NCI-H1105 treated with DMSO at 0.1 percent for 48 hours (cell line): ENCODE results near the gene MORF4L2.

Experiments used
- DNase-seq: peaks from one replicate; lab custom pipeline; 2025; lab: John Stamatoyannopoulos, UW

Gene MORF4L2

GRCh38 chrX:103686199-103687072 lies at the start of gene MORF4L2:
Gene MORF4L2 (minus strand): TSS chrX:103686699. CDS start chrX:103677027, 9,672 bp downstream.
- DNase-seq: peak; percentile 96

GRCh38 chrX:103734125-103734760 lies 47.7 kb upstream of the MORF4L2 start:
- peak; percentile 38 for DNase-seq

- no peak for DNase-seq
Observed at GRCh38 chrX:103733017-103733416, 46.5 kb upstream of the MORF4L2 start.

GRCh38 chrX:103730796-103731493 lies 44.4 kb upstream of the MORF4L2 start:
- DNase-seq: no peak

- no peak for DNase-seq
Observed at GRCh38 chrX:103730147-103730795, 43.8 kb upstream of the MORF4L2 start.

- DNase-seq: no peak
Observed at GRCh38 chrX:103729015-103729414, 42.5 kb upstream of the MORF4L2 start.

- no peak for DNase-seq
Observed at GRCh38 chrX:103727115-103727514, 40.6 kb upstream of the MORF4L2 start.

- no peak for DNase-seq
Observed at GRCh38 chrX:103726477-103726876, 40.0 kb upstream of the MORF4L2 start.

- DNase-seq: no peak
Observed at GRCh38 chrX:103722505-103722904, 36.0 kb upstream of the MORF4L2 start.

- no peak for DNase-seq
Observed at GRCh38 chrX:103718120-103718519, 31.6 kb upstream of the MORF4L2 start.

- DNase-seq: no peak
Observed at GRCh38 chrX:103716962-103717361, 30.5 kb upstream of the MORF4L2 start.

GRCh38 chrX:103710609-103711008 lies 24.1 kb upstream of the MORF4L2 start, which contains the start of gene TMEM31:
Gene TMEM31 (plus strand): TSS chrX:103710909. CDS start chrX:103712259, 1,350 bp downstream.
- no peak for DNase-seq

- DNase-seq: no peak
Observed at GRCh38 chrX:103704863-103705262, 18.4 kb upstream of the MORF4L2 start.

- DNase-seq: no peak
Observed at GRCh38 chrX:103699243-103699642, 12.7 kb upstream of the MORF4L2 start.

- no peak for DNase-seq
Observed at GRCh38 chrX:103697687-103698086, 11.2 kb upstream of the MORF4L2 start.

- no peak for DNase-seq
Observed at GRCh38 chrX:103691059-103691458, 4.6 kb upstream of the MORF4L2 start.

GRCh38 chrX:103688946-103689345 lies 2.4 kb upstream of the MORF4L2 start:
- peak; percentile 49 for DNase-seq

- peak; percentile 73 for DNase-seq
Observed at GRCh38 chrX:103687696-103688201, 1.2 kb upstream of the MORF4L2 start.

- peak; percentile 73 for DNase-seq
Observed at GRCh38 chrX:103687073-103687695, 685 bp upstream of the MORF4L2 start.

- no peak for DNase-seq
Observed at GRCh38 chrX:103685396-103685795, 1.1 kb downstream of the MORF4L2 start.

- DNase-seq: no peak
Observed at GRCh38 chrX:103681443-103681842, 5.1 kb downstream of the MORF4L2 start.
